Endothelial cell of umbilical vein (primary cell): ENCODE data around the gene TFCP2. TPM values are rescaled to one million over a fixed set of nuclear protein-coding genes. Genes with fewer than 3 reads are reported as not detected.

ENCODE experiments used
- BruUV-seq: library from RNA; stranded (reverse); fragments of 400-500 nt; replicated peaks from 2 replicates; lab custom pipeline; 2021; lab: Mats Ljungman, UMichigan
- CTCF ChIA-PET: fragments of 300-600, 350-600 bp; sonication (Branson Sonifier 250); formaldehyde crosslinking; loops from one replicate; lab custom pipeline; 2021; ENCODE audit warnings: antibody characterized with exemption, inconsistent platforms; lab: Charles Lee
- POLR2A ChIA-PET: fragments of 300-600, 350-600 bp; sonication (Branson Sonifier 250); formaldehyde crosslinking; loops from one replicate; lab custom pipeline; 2021; ENCODE audit warnings: antibody characterized with exemption, inconsistent platforms; lab: Charles Lee
- DNase-seq: peaks from one replicate; pipeline ENCODE4 v3.0.0-alpha.2; 2011; ENCODE audit warnings: low read depth, low spot score
- FAIRE-seq: peaks from 2 replicates; lab custom pipeline; 2011; peaks lifted over from hg19 to GRCh38; lab: Jason Lieb, UNC
- H2AFZ ChIP-seq: 2 replicates; pipeline ENCODE4 v1.6.0; 2012; ENCODE audit warnings: low read depth, low read length, control low read depth, inconsistent platforms
- H3K27ac ChIP-seq: 2 replicates; pipeline ENCODE4 v1.5.1; 2011; ENCODE audit warnings: low read depth, mild to moderate bottlenecking, control low read depth, low read length, moderate library complexity; ENCODE audit not compliant: insufficient read depth
- H3K27me3 ChIP-seq, 2 experiments: 2 replicates each; pipeline versions ENCODE4 v1.6.0 to v1.6.1; 2011; ENCODE audit warnings: low read length in 2 of 2, mixed read lengths in 1 of 2; ENCODE audit not compliant: control insufficient read depth in 2 of 2, insufficient read depth in 2 of 2
- H3K36me3 ChIP-seq, 2 experiments: 2 replicates in 1 of 2; 3 replicates in 1 of 2; pipeline ENCODE4 v1.5.1; 2011; ENCODE audit warnings: low read length in 2 of 2, mild to moderate bottlenecking in 1 of 2, moderate library complexity in 1 of 2; ENCODE audit not compliant: control insufficient read depth in 2 of 2, insufficient read depth in 2 of 2; ENCODE audit errors: extremely low read depth in 1 of 2
- H3K4me1 ChIP-seq: 3 replicates; pipeline ENCODE4 v1.5.1; 2011; ENCODE audit warnings: mild to moderate bottlenecking, low read length; ENCODE audit not compliant: control insufficient read depth, insufficient read depth; ENCODE audit errors: extremely low read depth
- H3K4me2 ChIP-seq: 2 replicates; pipeline ENCODE4 v1.6.1; 2011; ENCODE audit warnings: low read length, control low read depth, mixed read lengths; ENCODE audit not compliant: insufficient read depth
- H3K4me3 ChIP-seq, 3 experiments: fragments of 200-600 bp in 1 of 3; sonication (generic), shearing (Covaris generic) in 1 of 3; replicated peaks in 1 of 3; 2 replicates each; pipeline ENCODE4 v1.5.1; 2011 to 2016; ENCODE audit warnings: control low read depth in 3 of 3, low read length in 3 of 3, mild to moderate bottlenecking in 2 of 3, inconsistent platforms in 1 of 3, low read depth in 1 of 3, moderate library complexity in 1 of 3; ENCODE audit not compliant: insufficient read depth in 1 of 3
- H3K79me2 ChIP-seq: 2 replicates; pipeline ENCODE4 v1.6.0; 2012; ENCODE audit warnings: low read length, inconsistent platforms; ENCODE audit not compliant: control insufficient read depth, insufficient read depth
- H3K9ac ChIP-seq: replicated peaks from 2 replicates; pipeline ENCODE3; 2011; ENCODE audit warnings: low read length, control low read depth; ENCODE audit not compliant: insufficient read depth; ENCODE audit errors: extremely low read depth
- H3K9me1 ChIP-seq: replicated peaks from 3 replicates; pipeline ENCODE4 v1.6.0; 2011; ENCODE audit warnings: mild to moderate bottlenecking, low read length; ENCODE audit not compliant: control insufficient read depth, insufficient read depth; ENCODE audit errors: extremely low read depth
- H3K9me3 ChIP-seq: replicated peaks from 2 replicates; pipeline ENCODE4 v1.5.1; 2012; ENCODE audit warnings: low read length, inconsistent platforms; ENCODE audit not compliant: control insufficient read depth, insufficient read depth
- H4K20me1 ChIP-seq: replicated peaks from 2 replicates; pipeline ENCODE3; 2011; ENCODE audit warnings: mild to moderate bottlenecking, low read length; ENCODE audit not compliant: control insufficient read depth, insufficient read depth; ENCODE audit errors: extremely low read depth
- CTCF ChIP-seq, 2 donors: IDR thresholded peaks; 1 replicate in 1 of 2; 2 replicates in 1 of 2; pipeline ENCODE4 v1.5.1; 2011; ENCODE audit warnings: low read length in 2 of 2, mild to moderate bottlenecking in 2 of 2, moderate library complexity in 2 of 2, control low read depth in 1 of 2, inconsistent platforms in 1 of 2, low read depth in 1 of 2; ENCODE audit not compliant: insufficient read depth in 1 of 2; ENCODE audit errors: extremely low read depth in 1 of 2
- EZH2 ChIP-seq: IDR thresholded peaks from 2 replicates; pipeline ENCODE4 v1.6.1; 2012; ENCODE audit warnings: borderline replicate concordance, low read depth, mild to moderate bottlenecking, moderate library complexity, low read length, inconsistent platforms; ENCODE audit not compliant: severe bottlenecking
- GATA2 ChIP-seq: IDR thresholded peaks from 2 replicates; pipeline ENCODE4 v1.7.0; 2011; ENCODE audit warnings: low read depth, mild to moderate bottlenecking, moderate library complexity, mixed read lengths, low read length; ENCODE audit not compliant: insufficient read length, insufficient read depth
- JUN ChIP-seq: IDR thresholded peaks from 2 replicates; pipeline ENCODE4 v1.6.1; 2011; ENCODE audit warnings: borderline replicate concordance, low read depth; ENCODE audit not compliant: insufficient read length, insufficient read depth
- MAX ChIP-seq: IDR thresholded peaks from 2 replicates; pipeline ENCODE4 v1.6.1; 2011; ENCODE audit not compliant: insufficient read depth, insufficient read length
- MYC ChIP-seq: IDR thresholded peaks from one replicate; pipeline ENCODE4 v1.6.1; 2011; ENCODE audit warnings: mild to moderate bottlenecking, low read depth, low read length
- POLR2A ChIP-seq: IDR thresholded peaks from 2 replicates; pipeline ENCODE4 v1.6.1; 2012; ENCODE audit warnings: low read depth, mild to moderate bottlenecking, control low read depth, low read length
- dilution Hi-C: fragments of 300-500 bp; cut with MboI; formaldehyde crosslinking; loops from one replicate; pipeline ENCODE4 v1.15.0; 2019; ENCODE audit warnings: low sequenced_read_pairs; ENCODE audit not compliant: extremely low pct_ligation_motif_present
- intact Hi-C: fragments of 100-400 bp; cut with micrococcal nuclease; formaldehyde crosslinking; loops from one replicate; pipeline ENCODE4 v1.10.0; 2022
- polyA plus RNA-seq, 4 experiments: library from polyadenylated mRNA; depleted of rRNA in 3 of 4; stranded (reverse) in 3 of 4; unstranded in 1 of 4; fragments of >200 nt; gene quantifications; 2 replicates each; pipeline versions ENCODE4 v1.2.1 to v1.2.3, GENCODE V29; 2011 to 2012; ENCODE audit warnings: missing spikeins in 1 of 4
- total RNA-seq: library from RNA; stranded (reverse); gene quantifications from 2 replicates; pipeline ENCODE4 v1.2.3, GENCODE V29; 2021

The TFCP2 gene
- total and polyA plus RNA-seq, 2 donors (not counting 3 experiments of a cell fraction or from before 2014, with no cell fraction given): 10.2 to 28.6 TPM

- no peaks in the 10 kb centered on the region for H3K36me3 ChIP-seq
- H3K27ac ChIP-seq: no peak overlapping the region
- H2AFZ ChIP-seq: no peak overlapping the region
- no peaks in the 10 kb centered on the region for H4K20me1 ChIP-seq
- H3K9ac ChIP-seq: no peak overlapping the region
- H3K4me3 ChIP-seq: no peak overlapping the region
- ChIA-PET CTCF (no interaction called here), POLR2A (interaction anchor here (1.1 kb wide), 1 partner anchor 17 kb away, joined by 3 read pairs; the partner anchor contains the start of gene POU6F1)
- H3K4me2 ChIP-seq: no peak overlapping the region
- intact Hi-C loops: no loop called here
- BruUV-seq: no TSS peak
- no peak for FAIRE-seq
- dilution Hi-C loops: no loop called here
- H3K79me2 ChIP-seq: no peaks in the 10 kb centered on the region
- no peaks in the 10 kb centered on the region for H3K27me3 ChIP-seq
- no peaks in the 10 kb centered on the region for H3K4me1 ChIP-seq
- no peak for DNase-seq
- H3K9me3 ChIP-seq: no peaks in the 10 kb centered on the region
- TF ChIP-seq MYC: no peak
- TF ChIP-seq POLR2A: no peak
- no peak for TF ChIP-seq CTCF (IDR thresholded peaks at IDR 0.05; ENCODE audit: extremely low read depth in 1 of 2, insufficient read depth in 1 of 2, low read depth in 1 of 2, low read length in 2 of 2)
- TF ChIP-seq GATA2: no peak
- TF ChIP-seq EZH2: no peak
- TF ChIP-seq JUN: no peak
- TF ChIP-seq MAX: no peak
- no peaks in the 10 kb centered on the region for H3K9me1 ChIP-seq
Observed at GRCh38 chr12:51200156-51200555, 27.2 kb upstream of the TFCP2 start.
